ENCODE measurements around the gene NNAT.
A peak's percentile ranks its signal among the peaks of the same experiment; 100 is the strongest.

NNAT gene

DNA sequence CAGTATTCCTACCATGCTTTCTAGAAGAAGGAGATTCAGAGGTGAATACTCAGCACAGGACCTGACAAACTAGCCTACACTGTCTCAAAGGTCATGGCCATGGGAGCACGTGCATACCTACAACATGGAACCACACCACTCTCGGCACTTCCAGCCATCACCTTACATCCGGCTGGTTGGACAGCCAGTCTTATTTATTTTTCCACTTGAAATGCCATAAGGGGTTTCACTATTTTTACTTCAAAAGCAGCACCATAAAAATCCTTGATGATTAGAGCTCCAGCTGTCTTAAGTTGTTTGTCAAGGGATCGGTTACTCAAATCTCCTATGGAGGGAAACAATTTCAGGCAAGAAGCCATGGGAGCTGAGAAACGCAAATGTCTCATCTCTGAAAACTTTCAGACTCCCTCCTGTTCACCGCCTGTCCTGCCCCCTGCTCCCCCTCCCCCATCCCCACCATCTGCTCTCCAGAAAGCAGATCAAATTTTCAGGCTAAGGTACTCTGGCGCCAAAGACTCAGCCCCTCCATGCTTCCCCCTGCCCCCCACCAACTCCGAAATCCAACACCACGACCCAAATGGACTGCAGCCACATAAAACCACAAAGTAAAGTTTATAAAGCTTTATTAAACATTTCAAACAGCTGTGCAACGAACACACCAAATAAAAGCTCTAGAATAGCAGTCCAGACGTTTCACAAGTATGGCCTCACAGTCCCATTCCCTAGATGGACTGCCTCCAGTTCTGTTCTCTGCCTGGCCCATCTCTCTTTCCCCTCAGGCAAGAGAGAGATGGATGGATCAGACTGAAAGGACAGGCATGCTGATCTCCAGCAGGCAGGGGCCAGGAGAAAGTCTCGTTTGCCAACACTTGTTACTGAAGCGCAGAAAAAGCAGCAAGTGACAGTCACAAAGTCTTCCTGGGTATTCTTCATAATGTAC lies 4.0 kb upstream of the NNAT start:
- no peaks in the 10 kb centered on the region for H3K27me3 ChIP-seq (ENCODE audit: control insufficient read depth, insufficient read depth, low read length)
- H3K36me3 ChIP-seq (ENCODE audit: control insufficient read depth, insufficient read depth, low read length), result peaks cover 43% of the 10 kb centered on the region
- no peak overlapping the region for H3K27ac ChIP-seq (ENCODE audit: low read depth, low read length)
- no peak overlapping the region for H3K9ac ChIP-seq (ENCODE audit: low read length)
- no peak overlapping the region for H3K4me3 ChIP-seq (ENCODE audit: low read depth, low read length)
- no peaks in the 10 kb centered on the region for H3K9me3 ChIP-seq (ENCODE audit: control insufficient read depth, insufficient read depth, low read depth, low read length)
- H3K4me1 ChIP-seq (ENCODE audit: control insufficient read depth, insufficient read depth, low read length), result peaks cover 40% of the 10 kb centered on the region

DNA sequence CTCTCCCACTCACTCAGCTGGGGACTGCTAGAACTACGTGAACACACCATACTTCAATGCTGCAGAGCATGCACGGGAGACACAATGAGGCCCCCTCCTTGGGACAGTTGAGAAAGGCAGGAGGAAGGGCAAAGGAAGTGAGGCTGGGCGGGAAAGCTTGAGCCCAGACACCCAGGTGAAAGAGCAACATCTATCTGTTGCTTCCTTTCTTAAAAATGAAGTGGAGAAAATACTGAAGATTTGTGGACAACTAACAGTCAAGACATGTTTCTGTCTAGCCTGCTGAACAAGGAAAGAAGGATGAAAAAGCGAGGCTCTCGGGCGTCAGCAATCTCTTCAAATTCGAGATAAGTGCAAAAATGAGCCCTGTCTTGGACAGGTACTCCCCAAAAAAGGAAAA lies 3.0 kb upstream of the NNAT start:
- peaks cover 41% of the 10 kb centered on the region for H3K36me3 ChIP-seq (ENCODE audit: control insufficient read depth, insufficient read depth, low read length)
- H3K27ac ChIP-seq (ENCODE audit: low read depth, low read length), result no peak overlapping the region
- H3K27me3 ChIP-seq (ENCODE audit: control insufficient read depth, insufficient read depth, low read length), result no peaks in the 10 kb centered on the region
- H3K9me3 ChIP-seq (ENCODE audit: control insufficient read depth, insufficient read depth, low read depth, low read length), result no peaks in the 10 kb centered on the region
- no peak overlapping the region for H3K9ac ChIP-seq (ENCODE audit: low read length)
- H3K4me3 ChIP-seq (ENCODE audit: low read depth, low read length), result no peak overlapping the region
- H3K4me1 ChIP-seq (ENCODE audit: control insufficient read depth, insufficient read depth, low read length), result peaks cover 46% of the 10 kb centered on the region

DNA sequence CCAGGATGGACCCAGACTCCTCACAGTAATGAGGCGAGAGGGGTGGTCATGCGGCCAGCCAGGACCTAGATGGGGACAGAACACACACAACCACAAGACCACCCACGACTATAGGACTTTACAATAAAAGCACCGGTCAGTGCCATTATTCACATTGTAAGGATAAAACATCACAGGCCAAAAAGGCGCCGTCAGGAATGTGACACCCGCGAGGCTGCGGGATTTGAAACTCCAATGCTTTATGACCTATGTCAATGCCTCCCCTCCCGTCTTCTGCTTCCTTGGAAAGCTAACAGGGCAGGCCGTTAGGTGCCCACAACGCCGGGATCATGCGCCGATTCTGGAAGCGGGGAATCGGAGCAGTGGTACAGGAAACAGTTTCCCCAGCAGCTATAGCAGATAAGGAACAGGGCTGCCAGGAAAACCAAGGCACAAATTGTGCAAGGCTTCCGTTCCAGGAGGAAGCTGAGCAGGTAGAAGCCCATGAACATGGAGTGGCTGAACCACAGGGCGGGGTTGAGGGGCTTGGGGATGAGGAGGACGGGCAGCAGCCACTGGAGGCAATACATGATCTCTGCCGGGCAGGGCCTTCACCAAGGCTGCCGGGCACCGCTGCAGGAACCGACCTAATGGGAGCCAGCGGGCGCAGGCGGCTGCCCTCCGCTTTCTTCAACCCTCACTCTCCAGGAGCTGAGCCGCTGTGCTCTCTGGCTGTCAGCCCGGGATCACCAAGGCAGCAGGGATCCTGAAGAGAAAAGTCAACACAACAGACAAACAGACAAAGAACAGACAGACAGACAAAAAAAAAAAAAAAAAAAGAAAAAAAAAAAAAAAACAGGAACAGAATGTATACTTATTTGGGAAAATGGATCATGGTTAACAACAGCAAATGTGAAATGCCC lies 2.2 kb upstream of the NNAT start:
- Histone ChIP-seq H3K27me3 (ENCODE audit: control insufficient read depth, insufficient read depth, low read length) (no peaks in the 10 kb centered on the region), H3K27ac (ENCODE audit: low read depth, low read length) (no peak overlapping the region), H3K9me3 (ENCODE audit: control insufficient read depth, insufficient read depth, low read depth, low read length) (no peaks in the 10 kb centered on the region), H3K9ac (ENCODE audit: low read length) (no peak overlapping the region), H3K36me3 (ENCODE audit: control insufficient read depth, insufficient read depth, low read length) (peaks cover 33% of the 10 kb centered on the region), H3K4me1 (ENCODE audit: control insufficient read depth, insufficient read depth, low read length) (peaks cover 51% of the 10 kb centered on the region), H3K4me3 (ENCODE audit: low read depth, low read length) (no peak overlapping the region)

DNA sequence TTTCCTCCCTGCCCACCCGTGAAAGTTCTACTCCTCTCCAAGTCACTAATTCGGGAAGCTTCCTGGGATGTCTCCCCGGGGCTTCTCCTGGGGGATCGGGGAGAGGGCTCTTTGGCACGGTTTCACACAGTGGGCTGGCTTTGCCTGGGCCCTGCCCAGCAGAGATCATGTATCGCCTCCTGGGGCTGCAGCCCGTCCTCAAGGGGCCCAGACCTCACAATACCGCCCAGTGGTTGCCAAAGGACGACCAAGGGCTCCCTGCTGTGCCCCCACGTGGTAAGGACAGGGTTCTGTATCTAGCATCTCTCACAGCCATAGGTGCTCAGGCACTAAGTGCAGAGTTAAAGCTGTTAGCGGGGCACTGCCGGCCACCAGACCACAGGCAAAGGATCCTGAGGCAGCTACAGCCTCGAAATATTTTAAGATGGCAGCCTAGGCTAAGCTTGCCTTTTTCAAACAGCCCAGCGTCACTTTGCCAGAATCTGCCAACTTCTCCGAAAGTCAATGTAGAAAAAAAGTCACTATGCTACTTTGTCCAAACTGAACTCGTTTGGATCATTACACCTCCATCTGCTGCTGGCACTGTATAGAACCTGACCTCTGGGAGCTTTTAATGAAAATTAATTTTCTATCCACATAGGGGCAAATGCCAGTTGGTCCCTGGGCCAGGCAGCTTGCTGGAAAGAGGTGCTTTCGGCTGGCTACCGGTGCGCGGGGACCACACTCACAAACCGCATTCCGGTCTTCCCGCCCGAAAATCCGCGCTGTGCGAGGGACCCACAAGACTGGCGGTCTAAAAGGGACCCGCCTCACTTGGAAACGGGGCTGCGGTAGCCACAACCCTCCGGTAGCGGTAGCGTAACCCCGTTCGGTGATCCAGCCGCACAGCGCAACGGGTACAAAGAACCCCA lies 1.3 kb upstream of the NNAT start:
- no peaks in the 10 kb centered on the region for H3K9me3 ChIP-seq (ENCODE audit: control insufficient read depth, insufficient read depth, low read depth, low read length)
- H3K27ac ChIP-seq (ENCODE audit: low read depth, low read length), result no peak overlapping the region
- peak overlapping the region; percentile 18 for H3K9ac ChIP-seq (ENCODE audit: low read length)
- H3K36me3 ChIP-seq (ENCODE audit: control insufficient read depth, insufficient read depth, low read length), result peaks cover 24% of the 10 kb centered on the region
- no peaks in the 10 kb centered on the region for H3K27me3 ChIP-seq (ENCODE audit: control insufficient read depth, insufficient read depth, low read length)
- H3K4me3 ChIP-seq (ENCODE audit: low read depth, low read length), result peak overlapping the region; percentile 75
- peaks cover 61% of the 10 kb centered on the region for H3K4me1 ChIP-seq (ENCODE audit: control insufficient read depth, insufficient read depth, low read length)

DNA sequence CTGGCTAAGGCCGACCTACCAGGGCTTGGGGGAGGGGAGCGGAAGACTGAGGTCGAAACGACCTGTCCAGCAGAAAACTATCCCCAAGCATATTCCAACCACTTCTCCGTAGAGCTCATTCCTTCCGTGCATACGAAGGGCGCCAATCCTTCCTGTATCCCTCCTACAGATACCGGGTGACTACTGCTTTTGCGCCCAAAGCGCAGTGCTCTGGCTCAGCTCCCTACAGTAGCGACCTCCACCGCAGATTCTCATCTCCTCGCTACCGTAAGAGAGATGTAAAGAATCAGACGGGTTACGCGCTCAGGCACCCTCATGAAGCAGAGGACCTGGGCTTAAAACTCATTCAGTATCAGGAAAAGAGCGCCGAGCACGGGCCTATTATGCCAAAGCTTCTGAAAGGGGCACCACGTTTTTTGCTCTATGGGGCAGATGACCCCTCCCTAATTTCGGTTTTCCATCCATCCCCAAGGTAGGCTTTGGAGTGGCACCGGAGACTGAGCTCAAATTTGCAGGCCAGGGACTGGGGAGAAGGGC lies 563 bp upstream of the NNAT start:
- no peak overlapping the region for H3K27ac ChIP-seq (ENCODE audit: low read depth, low read length)
- no peaks in the 10 kb centered on the region for H3K27me3 ChIP-seq (ENCODE audit: control insufficient read depth, insufficient read depth, low read length)
- H3K9me3 ChIP-seq (ENCODE audit: control insufficient read depth, insufficient read depth, low read depth, low read length), result no peaks in the 10 kb centered on the region
- peaks cover 22% of the 10 kb centered on the region for H3K36me3 ChIP-seq (ENCODE audit: control insufficient read depth, insufficient read depth, low read length)
- peak overlapping the region; percentile 18 for H3K9ac ChIP-seq (ENCODE audit: low read length)
- peak overlapping the region; percentile 75 for H3K4me3 ChIP-seq (ENCODE audit: low read depth, low read length)
- H3K4me1 ChIP-seq (ENCODE audit: control insufficient read depth, insufficient read depth, low read length), result peaks cover 68% of the 10 kb centered on the region

DNA sequence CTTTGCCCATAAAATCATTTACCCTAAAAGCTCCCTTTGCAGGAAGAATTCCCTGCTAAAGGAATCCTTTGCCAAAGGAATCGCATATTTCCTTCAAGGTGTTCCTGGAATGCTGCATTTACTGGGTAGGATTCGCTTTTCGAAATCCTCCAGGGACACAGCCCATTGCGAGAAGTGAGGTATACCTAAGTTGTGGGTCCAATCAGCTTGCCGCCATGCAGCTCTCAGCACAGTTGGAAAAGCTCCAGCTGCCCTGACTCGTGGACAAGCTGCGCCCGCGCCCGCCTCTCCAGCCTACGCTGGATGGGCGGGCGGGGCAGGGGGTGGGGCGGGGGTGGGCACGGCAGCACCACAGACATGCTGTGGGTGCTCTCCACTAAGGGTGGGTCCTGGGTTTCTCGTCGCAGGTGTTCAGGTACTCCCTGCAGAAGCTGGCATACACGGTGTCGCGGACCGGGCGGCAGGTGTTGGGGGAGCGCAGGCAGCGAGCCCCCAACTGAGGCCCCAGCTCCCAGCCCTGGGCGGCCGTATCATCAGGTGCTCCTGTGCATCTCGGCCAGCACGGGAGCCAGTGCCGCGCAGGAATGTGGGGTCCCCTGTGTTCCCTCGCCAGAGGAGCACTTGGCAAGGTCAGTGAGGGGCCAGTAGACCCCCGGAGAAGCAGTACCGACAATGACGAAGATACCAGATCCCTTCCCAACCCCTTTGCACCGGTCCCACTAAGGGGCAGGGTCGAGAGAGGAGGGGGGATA lies 1.4 kb downstream of the NNAT start:
- Histone ChIP-seq H3K9me3 (ENCODE audit: control insufficient read depth, insufficient read depth, low read depth, low read length) (no peaks in the 10 kb centered on the region), H3K27ac (ENCODE audit: low read depth, low read length) (no peak overlapping the region), H3K9ac (ENCODE audit: low read length) (no peak overlapping the region), H3K36me3 (ENCODE audit: control insufficient read depth, insufficient read depth, low read length) (peaks cover 12% of the 10 kb centered on the region), H3K27me3 (ENCODE audit: control insufficient read depth, insufficient read depth, low read length) (no peaks in the 10 kb centered on the region), H3K4me1 (ENCODE audit: control insufficient read depth, insufficient read depth, low read length) (peaks cover 65% of the 10 kb centered on the region), H3K4me3 (ENCODE audit: low read depth, low read length) (peak overlapping the region; percentile 14; the same call in 1 of the 2 replicates)

DNA sequence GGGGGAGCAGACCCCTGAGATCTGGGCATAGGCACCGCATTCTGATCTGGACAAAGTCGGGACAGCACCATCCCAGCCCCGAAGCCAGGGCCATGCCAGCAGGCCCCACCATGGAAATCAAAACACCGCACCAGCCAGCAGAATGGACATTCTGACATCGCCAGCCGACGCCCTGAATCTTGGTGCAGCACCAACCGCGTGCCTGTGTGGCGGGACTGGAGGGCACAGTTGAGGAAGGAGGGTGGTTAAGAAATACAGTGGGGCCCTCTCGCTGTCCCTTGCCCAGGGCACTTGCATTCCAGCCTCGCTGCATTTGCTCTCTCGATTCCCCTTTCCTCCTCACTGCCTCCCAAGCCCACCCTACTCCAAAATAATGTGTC lies 2.0 kb downstream of the NNAT start:
- Histone ChIP-seq H3K9ac (ENCODE audit: low read length) (no peak overlapping the region), H3K27ac (ENCODE audit: low read depth, low read length) (no peak overlapping the region), H3K27me3 (ENCODE audit: control insufficient read depth, insufficient read depth, low read length) (no peaks in the 10 kb centered on the region), H3K9me3 (ENCODE audit: control insufficient read depth, insufficient read depth, low read depth, low read length) (no peaks in the 10 kb centered on the region), H3K4me1 (ENCODE audit: control insufficient read depth, insufficient read depth, low read length) (peaks cover 59% of the 10 kb centered on the region), H3K4me3 (ENCODE audit: low read depth, low read length) (no peak overlapping the region; the same call in 1 of the 2 replicates), H3K36me3 (ENCODE audit: control insufficient read depth, insufficient read depth, low read length) (peaks cover 6% of the 10 kb centered on the region; the same call in 1 of the 2 replicates)

DNA sequence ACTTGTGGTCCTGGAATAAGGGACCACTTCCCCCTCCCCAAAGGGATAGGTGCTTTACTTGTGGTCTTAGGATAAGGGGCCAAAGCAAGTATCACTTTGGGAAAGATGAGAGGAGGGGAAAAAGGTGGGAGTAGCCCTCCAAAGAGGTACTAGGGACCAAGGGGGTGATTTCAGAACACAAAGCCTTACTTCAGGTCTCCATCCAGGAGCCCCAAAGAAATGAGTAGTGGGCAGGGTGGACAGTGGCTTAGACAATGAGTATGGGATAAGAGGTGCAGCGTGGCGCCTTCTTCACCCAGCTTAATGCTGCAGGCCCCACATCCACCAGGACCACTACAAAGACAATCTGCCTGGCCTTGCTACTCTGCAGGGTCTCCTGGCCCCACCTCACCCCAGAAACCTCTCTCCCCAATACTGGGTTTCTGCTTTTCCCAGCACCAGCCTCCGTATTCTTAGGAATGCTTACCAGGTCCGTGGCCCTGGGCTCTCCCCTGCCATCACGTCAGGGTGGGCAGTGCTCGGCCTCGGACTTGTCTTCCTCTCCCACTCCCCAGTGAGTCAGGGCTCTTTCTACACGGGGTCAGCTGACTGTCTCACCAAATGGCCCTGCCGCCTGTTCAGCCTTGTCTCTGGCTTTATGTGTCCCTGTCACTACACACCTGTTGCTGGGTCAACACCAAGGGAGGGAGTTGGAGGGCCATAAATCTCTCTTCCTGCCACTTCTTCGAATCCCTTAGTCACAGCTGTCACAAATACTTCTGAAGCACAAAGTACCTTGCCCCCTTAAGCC lies 3.1 kb downstream of the NNAT start:
- H3K9me3 ChIP-seq (ENCODE audit: control insufficient read depth, insufficient read depth, low read depth, low read length), result no peaks in the 10 kb centered on the region
- H3K27ac ChIP-seq (ENCODE audit: low read depth, low read length), result no peak overlapping the region
- no peak overlapping the region for H3K4me3 ChIP-seq (ENCODE audit: low read depth, low read length)
- peaks cover 5% of the 10 kb centered on the region; the same call in 1 of the 2 replicates for H3K36me3 ChIP-seq (ENCODE audit: control insufficient read depth, insufficient read depth, low read length)
- peaks cover 57% of the 10 kb centered on the region for H3K4me1 ChIP-seq (ENCODE audit: control insufficient read depth, insufficient read depth, low read length)
- no peak overlapping the region for H3K9ac ChIP-seq (ENCODE audit: low read length)
- H3K27me3 ChIP-seq (ENCODE audit: control insufficient read depth, insufficient read depth, low read length), result no peaks in the 10 kb centered on the region

DNA sequence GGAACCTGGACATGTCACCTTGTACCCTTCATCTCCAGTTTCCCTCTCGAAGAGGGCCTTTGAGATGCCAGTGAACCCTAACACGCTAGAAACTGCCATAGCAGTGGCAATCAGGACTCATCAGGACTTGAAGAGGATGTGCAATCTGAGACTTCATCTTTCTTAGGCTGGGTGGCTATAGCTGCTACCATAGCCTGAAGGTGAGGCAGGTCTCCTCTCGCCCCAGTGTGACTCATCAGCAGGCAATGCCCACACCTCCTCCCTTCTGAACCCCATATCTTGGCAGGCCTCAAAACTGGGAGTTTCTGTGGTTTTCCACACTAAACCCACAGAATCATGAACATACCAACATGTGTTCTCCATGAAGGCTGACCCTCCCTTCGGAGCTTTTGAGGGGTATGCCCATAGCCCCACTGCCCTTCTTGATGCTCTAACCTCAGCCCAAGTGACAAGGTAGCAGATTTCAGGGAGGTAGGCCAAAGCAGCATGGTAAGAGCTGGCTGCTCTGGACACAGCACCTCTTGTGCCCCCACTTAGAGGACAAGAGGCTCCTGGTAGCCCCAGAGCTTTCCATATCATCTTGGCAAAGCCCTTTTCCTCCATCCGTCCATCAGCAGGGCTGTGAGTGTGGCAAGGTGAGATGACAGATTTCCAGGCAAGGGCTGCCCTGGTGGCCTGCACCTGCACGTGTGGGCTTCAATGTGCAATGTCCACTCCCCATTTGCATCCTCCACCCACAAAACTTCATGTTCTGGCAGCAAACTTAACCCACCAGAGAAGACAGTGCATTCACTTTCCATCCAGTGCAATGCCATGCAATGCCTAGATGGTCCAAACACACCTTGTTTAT lies 4.0 kb downstream of the NNAT start:
- Histone ChIP-seq H3K36me3 (ENCODE audit: control insufficient read depth, insufficient read depth, low read length) (peaks cover 5% of the 10 kb centered on the region; the same call in 1 of the 2 replicates), H3K27ac (ENCODE audit: low read depth, low read length) (no peak overlapping the region), H3K27me3 (ENCODE audit: control insufficient read depth, insufficient read depth, low read length) (no peaks in the 10 kb centered on the region), H3K9me3 (ENCODE audit: control insufficient read depth, insufficient read depth, low read depth, low read length) (no peaks in the 10 kb centered on the region), H3K4me1 (ENCODE audit: control insufficient read depth, insufficient read depth, low read length) (peaks cover 47% of the 10 kb centered on the region), H3K4me3 (ENCODE audit: low read depth, low read length) (peak overlapping the region; percentile 3; the same call in 1 of the 2 replicates), H3K9ac (ENCODE audit: low read length) (no peak overlapping the region)
